HG03139 (cell line): Measurements from ENCODE around the gene IFT122.
"Not testable (repeated sequence)": the region's sequence is repeated elsewhere in the genome, so short reads cannot be mapped to it uniquely, and the experiment has no call there.

Experiments
- ATAC-seq: cut with Tn5 transposase; IDR thresholded peaks from one replicate; pipeline ENCODE4 v1.9.1; 2021; ENCODE audit not compliant: unreplicated experiment

The IFT122 gene, protein sequence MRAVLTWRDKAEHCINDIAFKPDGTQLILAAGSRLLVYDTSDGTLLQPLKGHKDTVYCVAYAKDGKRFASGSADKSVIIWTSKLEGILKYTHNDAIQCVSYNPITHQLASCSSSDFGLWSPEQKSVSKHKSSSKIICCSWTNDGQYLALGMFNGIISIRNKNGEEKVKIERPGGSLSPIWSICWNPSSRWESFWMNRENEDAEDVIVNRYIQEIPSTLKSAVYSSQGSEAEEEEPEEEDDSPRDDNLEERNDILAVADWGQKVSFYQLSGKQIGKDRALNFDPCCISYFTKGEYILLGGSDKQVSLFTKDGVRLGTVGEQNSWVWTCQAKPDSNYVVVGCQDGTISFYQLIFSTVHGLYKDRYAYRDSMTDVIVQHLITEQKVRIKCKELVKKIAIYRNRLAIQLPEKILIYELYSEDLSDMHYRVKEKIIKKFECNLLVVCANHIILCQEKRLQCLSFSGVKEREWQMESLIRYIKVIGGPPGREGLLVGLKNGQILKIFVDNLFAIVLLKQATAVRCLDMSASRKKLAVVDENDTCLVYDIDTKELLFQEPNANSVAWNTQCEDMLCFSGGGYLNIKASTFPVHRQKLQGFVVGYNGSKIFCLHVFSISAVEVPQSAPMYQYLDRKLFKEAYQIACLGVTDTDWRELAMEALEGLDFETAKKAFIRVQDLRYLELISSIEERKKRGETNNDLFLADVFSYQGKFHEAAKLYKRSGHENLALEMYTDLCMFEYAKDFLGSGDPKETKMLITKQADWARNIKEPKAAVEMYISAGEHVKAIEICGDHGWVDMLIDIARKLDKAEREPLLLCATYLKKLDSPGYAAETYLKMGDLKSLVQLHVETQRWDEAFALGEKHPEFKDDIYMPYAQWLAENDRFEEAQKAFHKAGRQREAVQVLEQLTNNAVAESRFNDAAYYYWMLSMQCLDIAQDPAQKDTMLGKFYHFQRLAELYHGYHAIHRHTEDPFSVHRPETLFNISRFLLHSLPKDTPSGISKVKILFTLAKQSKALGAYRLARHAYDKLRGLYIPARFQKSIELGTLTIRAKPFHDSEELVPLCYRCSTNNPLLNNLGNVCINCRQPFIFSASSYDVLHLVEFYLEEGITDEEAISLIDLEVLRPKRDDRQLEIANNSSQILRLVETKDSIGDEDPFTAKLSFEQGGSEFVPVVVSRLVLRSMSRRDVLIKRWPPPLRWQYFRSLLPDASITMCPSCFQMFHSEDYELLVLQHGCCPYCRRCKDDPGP

DNA sequence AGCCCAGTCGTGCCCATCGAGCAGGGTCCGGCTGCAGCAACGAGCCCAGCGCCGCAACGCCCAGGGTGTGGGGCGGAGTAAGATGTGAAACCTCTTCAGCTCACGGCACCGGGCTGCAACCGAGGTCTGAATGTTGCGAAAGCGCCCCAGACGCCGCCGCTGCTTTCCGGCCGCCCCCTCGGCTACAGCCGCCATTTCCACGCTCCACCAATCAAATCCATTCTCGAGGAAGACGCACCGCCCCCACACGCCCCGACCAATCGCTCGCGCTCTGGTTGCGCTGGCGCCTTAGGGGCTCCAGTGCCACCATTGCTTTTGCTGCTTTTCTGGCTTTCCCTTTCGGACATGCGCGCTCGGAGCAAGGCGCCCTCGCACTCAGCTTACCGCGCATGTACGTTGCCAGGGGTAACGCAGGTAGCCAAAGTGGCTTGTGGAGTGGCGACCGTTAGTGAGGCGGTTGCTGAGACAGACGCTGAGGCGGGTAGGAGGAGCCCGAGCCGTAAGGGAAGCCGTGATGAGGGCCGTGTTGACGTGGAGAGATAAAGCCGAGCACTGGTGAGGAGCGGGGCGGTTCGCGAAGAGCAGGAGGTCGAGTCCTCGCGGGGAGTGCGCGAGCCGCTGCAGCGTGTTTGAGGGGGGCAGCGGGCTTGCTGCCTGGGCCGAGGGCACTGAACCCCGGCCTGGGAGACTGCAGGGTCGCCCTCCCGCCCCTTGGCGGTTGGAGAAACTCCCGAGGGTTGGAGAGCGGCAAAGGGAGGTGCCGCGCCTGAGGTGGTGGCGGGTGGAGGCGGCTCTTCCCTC is at the start of gene IFT122, which contains the start of gene MBD4:
Gene IFT122, plus strand, starts transcription at position 408 of the 801 bp plus-strand sequence. Its CDS starts 107 bp downstream, at position 515.
Gene MBD4, minus strand, starts transcription at position 132 of the 801 bp plus-strand sequence. Its CDS starts 115 bp downstream, at position 17.
- ATAC-seq: peak; percentile 82

DNA sequence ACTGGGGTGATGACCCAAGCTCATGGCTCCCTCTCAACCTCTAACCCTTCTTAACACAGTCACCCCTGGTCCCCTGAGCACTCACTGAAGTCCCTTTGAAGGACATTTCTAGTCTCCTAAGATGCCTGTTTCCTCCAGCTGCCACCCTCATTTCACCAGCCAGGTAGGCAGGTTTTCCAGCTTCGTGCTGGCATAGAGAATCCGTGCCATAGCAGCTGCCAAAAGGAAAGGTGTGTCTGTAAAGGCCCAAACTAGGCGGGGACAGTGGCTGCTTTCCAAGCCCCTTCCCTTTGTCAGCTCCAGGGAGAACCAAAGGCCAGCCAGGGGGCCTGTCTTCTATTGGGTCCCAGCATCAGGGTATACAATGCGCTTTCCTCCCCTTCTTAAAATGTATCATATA is 48.4 kb upstream of the IFT122 start:
- ATAC-seq: not testable (repeated sequence)

DNA sequence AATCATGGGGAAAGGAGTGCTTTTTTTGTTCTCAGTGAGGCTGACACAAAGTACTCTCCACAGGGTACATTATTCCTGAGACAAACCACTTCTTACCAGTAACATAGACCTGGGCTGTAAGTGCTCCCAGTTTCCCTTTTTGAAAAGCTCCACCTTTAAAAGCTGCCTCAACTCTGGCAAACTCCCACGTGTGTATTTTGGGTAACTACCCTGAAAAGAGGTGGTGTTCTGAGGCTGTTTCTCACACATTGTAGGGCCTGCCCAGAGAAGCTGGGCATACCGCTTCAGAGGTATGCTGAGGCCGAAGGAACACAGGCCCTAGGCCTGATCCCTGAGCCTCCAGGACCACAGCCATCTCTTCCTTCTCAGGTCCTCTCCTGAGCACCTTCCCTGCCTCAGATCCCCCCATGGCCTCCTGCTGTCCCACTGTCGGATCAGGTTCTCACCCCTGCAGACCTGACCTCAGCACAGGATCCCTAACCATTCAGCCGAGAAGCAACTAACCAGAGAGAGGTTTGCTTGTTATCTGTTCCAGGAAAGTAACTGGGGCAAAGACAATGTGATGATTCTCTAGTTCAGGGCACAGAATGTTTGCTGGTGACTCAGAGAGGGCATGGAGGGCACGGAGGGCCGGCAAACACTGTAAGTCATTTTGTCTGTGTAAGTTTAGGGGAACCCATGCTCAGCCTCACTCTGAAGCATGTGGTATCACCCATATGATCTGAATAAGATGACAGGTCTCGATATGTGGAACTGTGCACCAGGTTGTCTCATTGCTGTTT is 47.7 kb upstream of the IFT122 start:
- not testable (repeated sequence) for ATAC-seq

DNA sequence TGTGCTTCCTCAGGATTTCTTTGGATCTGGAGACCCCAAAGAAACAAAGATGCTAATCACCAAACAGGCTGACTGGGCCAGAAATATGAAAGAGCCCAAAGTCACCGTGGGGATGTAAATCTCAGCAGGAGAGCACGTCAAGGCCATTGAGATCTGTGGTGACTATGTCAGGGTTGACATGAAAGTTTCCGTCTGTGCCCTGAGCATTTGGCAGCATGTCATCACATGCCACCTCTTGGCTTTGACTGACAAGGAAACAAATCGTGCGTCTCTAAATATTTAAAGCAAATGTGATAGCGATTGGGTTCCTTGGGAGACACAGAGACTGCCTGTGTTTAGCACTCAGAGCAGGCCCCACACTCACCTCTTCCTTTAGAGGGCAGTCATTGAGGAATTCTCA is 46.8 kb upstream of the IFT122 start:
- no peak for ATAC-seq

DNA sequence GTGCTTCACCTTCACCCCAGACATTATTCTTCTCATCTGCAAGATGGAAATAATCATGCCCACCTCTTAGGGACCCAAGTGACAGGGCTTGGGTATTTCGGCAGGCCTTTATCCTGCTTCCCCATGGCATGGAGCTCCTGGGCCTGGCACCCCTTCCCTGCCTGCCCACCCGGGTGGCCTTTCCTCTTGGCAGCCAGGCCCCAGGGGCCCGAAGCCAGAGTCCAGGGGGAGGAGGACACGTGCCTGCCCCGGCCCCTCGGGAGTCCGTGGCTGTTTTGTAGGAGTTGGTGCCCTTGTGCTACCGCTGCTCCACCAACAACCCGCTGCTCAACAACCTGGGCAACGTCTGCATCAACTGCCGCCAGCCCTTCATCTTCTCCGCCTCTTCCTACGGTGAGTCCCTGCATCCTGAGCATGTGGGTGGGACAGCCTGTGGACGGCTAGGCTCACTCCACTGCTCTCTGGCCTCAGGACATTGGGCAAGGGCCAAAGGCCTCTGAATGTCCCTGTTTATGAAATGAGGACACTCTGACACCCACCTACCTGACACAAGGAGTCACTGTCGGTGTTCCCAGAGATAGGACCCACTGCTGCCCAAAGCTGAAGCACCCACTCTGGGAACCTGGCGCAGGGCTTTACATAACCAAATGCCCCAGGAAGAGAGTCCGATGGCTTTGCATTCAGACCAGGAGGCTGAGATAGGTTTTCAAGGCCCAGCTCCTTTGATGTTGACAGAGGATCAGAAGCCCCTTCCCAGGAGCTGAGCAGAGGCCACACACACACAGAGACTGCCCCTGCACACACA is 46.1 kb upstream of the IFT122 start:
- ATAC-seq: not testable (repeated sequence)

DNA sequence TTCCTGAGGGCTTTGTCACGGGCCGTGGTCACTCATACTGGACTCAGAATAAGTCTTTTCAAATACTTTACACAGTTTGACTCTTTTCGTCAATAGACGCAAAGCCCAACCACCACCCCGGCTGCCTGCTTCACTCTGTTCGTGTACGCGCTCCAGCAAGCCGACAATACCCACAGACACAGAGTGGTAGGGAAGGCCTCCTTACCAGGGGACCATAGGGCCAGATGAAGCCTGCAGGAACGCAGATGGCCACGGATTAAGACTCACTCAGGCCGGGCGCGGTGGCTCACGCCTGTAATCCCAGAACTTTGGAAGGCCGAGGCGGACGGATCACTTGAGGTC is 41.2 kb upstream of the IFT122 start:
- ATAC-seq: no peak

DNA sequence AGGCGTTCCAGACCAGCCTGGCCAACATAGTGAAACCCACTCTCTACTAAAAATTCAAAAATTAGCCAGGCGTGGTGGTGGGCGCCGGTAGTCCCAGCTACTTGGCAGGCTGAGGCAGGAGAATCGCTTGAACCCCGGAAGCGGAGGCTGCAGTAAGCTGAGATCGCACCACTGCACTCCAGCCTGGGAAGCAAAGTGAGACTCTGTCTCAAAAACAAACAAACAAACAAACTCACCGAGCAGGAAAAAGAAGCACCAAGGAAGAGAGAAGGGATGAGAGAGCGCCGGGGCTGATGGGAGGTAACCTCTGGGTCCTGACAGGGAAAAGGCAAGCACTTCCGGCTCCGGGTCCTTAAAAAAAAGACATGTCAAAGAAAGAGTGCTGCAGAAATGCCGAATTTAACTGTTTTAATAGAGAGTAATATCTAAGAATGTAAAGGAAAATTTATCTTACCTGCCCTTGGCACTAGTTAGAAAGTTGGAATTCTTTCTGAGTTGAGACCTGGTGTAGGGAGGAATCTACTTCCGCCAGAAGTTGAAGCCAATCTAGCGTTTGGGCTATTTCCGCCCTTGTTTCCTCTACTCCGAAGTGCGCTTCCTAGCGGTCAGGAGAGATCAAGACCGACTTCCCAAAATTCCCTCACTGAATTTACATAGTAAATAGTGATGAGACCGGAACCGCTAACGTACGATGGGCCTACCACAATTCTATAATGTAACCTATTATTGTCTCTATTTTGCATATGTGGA is 40.7 kb upstream of the IFT122 start:
- ATAC-seq: peak; percentile 66

DNA sequence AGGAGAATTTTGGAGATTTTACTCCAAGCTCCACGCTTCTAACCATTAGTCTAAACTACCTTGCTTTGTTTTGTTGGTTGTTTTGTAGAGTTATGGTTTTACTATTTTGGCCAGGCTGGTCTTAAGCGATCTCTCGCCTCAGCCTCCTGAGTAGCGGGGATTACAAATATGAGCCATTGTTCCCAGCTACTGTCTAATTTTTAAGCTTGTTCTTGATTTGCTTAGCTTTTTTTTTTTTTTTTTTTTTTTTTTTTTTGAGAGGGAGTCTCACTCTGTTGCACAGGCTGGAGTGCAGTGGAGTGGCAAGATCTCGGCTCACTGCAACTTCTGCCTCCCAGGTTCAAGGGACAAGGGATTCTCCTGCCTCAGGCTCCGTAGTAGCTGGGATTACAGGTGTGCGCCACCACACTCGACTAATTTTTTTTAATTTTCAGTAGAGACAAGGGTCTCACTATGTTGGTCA is 40.1 kb upstream of the IFT122 start:
- ATAC-seq: no peak

DNA sequence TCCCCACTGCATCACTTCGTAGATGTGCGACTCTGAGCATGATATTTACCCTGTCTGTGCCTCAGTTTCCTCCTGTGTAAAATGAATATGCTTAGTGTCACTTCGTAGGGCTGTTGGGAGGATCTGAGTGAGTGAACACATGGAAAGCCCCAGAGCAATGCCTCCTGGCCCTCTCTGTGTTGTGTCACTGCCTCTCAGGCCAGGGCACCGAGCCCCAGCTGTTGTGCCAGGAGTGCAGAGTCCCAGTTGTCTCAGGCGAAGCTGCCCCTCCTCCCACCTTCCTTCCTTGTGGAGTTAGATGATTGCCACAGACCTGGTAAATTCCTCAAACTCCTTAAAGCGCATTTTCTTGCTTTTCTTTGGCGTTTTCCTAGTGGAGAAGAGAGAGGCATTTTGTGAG is 37.8 kb upstream of the IFT122 start:
- ATAC-seq: no peak

DNA sequence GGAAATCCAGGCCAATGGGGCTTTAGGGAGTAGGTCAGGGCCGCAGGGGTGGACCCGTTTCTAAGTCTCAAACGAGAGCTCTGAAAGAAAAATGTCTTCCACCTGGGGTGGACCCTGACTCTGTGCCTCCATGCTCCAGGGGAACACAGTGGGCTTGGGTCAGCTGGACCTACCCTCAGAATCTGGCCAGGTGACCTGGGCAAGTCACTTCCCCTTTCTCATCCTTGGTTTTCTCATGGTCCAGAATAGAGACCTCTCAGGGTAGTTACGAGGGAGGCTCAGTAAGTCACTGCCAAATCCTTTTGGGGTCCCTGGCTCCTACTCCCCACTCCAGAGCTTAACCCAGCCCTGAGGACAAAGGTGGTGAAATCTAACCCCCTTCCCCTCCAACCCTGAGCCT is 37.4 kb upstream of the IFT122 start:
- ATAC-seq: no peak

DNA sequence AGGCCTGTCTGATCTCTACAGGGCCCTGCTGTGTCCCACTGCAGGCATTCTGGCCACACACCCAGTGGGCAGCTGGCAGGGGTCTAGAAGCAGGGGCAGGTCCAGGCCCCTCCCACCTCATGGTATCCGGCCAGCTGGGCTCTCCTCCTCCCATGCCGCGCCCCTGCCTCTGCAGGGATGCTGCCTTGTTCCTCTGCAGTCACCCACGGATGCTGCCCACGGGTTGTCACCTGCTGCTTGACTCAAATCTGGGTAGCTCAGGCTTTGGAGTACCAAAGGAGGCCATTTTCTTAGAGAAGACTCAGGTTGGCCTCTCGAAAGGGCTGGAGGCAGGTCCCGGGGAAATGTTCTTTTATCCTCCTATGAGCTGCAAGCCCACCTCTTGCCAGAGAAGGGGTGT is 36.6 kb upstream of the IFT122 start:
- ATAC-seq: no peak

DNA sequence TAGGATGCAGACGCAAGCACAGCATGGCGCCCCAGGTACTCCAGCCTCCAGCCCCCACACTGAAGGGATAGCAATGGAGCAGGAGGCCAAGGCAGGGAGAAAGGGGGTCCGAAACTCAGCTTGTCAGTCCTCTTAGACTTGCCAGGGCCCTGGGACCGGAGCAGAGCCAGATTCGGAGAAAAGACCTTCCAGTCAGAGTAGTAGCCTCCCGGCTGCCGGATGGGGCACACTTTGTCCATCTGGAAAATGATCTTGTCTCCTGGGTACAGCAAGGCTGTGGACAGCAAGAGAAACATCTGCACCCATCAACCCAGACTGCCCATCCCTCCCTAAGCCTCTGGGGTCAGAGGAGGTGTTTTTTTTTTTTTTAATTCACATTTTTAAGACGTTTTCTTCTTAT is 35.9 kb upstream of the IFT122 start:
- no peak for ATAC-seq

DNA sequence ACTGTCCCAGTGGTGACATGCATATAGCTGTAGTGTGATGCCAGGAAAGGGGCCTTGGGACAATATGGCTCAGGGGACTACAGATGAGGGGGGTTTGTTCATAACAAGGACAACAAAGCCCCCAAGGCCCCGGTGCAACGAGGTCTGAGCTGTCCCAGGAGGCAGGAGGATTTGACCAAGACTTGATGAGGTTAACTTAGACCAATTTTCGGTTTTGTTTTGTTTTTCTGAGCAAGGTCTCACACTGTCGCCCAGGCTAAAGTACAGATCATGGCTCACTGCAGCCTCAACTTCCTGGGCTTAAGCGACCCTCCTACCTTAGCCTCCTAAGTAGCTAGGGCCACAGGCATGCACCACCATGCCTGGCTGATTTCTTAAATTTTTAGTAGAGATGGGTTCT is 35.4 kb upstream of the IFT122 start:
- ATAC-seq: no peak

DNA sequence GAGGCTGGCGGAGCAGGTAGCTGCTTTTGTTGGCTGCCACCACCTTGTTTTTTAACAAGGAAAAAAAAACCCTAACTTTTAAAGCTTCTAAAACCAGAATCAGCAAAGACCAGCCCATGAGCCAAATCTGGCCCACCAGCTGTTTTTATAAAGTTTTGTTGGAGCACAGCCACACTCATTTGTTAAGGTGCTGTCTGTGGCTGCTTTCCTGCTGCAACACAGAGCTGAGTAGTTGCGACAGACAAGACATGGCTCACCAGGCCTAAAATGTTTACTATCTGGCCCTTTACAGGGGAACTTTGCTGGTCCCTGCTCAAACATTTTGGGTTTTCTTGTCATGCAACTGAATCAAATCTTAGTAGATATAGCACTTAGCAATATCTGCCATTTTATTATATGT is 30.5 kb upstream of the IFT122 start:
- ATAC-seq: no peak

DNA sequence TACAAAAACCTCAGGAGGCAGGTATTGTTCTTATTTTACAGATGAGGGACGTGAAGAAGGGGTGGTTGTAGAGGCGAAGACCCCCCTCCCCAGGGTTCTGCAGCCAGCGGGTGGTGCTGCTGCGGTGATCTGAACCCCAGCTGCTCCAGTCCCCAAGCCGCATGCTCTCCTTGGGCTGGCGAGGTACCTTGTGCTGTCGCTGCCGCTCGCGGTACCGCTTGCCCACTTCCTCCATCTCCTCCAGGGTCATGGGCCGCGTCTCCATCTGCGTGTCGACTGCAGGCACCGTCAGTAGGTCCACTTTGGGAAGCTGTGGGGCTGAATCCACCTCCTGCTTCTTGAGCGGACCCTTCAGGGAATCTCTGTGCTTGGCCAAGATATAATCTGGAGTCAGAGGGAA is 29.1 kb upstream of the IFT122 start:
- no peak for ATAC-seq

DNA sequence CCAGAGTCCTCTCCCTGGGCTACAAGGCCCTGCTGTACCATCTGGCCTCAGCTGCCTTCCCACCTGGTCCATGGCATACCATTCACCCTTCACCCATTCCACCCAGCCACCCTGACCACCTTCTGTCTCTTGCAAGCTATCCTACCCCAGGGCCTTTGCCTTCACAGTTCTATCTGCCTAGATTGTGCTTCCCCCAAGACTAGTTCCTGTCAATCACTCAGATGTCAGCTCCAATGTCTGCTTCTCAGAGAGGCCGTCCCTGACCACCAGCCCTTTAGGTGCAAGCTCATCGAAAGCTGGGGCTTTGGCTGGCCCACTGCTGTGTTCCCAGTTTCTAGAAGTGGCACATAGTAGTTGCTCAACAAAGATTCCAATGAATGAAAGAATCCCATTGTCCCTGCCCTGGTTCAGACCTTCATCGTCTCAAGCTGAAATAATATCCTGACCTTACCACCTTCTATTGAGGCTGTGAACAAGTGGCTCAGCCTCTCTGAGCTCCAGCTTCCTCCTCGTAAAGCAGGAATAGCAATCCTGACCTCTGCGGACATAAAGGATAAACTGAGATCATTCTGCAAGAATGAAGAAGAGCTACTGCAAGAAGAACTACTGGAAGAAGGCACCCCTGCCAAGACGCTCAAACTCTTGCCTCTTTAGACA is 27.4 kb upstream of the IFT122 start:
- ATAC-seq: no peak

DNA sequence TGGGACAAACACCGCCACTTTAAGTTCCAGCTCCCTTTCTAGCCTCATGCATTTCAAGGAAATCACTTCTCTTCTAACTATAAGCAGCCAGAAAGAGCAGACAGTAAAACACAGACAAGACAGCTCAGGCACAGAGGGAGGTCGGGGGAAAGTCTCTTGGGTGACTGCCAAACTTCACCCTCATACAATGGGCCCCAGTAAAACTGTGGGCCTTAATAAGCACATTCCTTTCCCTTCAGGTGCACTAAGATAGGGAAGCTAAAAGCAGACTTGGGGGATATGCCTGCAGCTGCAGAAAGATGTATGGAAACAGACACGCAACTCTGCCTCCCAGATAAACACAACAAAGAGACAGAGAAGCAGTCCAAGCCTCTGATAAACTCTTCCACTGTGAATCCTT is 26.8 kb upstream of the IFT122 start:
- ATAC-seq: not testable (repeated sequence)
